Endothelial cell (in vitro differentiated cells): ENCODE data around the gene STIP1. TPM values are rescaled to one million over a fixed set of nuclear protein-coding genes. Genes with fewer than 3 reads are reported as not detected.

Source experiments
- DNase-seq: peaks from one replicate; pipeline ENCODE4 v3.0.0; 2021; ENCODE audit warnings: low spot score
- H3K27ac Mint-ChIP-seq: one replicate; pipeline ENCODE4 v1.8.0; 2021; ENCODE audit warnings: mixed read lengths, inconsistent platforms; ENCODE audit not compliant: unreplicated experiment
- H3K27me3 Mint-ChIP-seq: one replicate; pipeline ENCODE4 v1.8.0; 2021; ENCODE audit warnings: mild to moderate bottlenecking, moderate library complexity, mixed read lengths, inconsistent platforms; ENCODE audit not compliant: unreplicated experiment
- H3K36me3 Mint-ChIP-seq: one replicate; pipeline ENCODE4 v1.8.0; 2021; ENCODE audit warnings: mild to moderate bottlenecking, low read depth, mixed read lengths, inconsistent platforms; ENCODE audit not compliant: unreplicated experiment
- H3K4me1 Mint-ChIP-seq: one replicate; pipeline ENCODE4 v1.8.0; 2021; ENCODE audit warnings: mild to moderate bottlenecking, mixed read lengths, inconsistent platforms; ENCODE audit not compliant: unreplicated experiment
- H3K4me3 Mint-ChIP-seq: one replicate; pipeline ENCODE4 v1.8.0; 2021; ENCODE audit warnings: mild to moderate bottlenecking, mixed read lengths, inconsistent platforms; ENCODE audit not compliant: unreplicated experiment
- H3K9me3 Mint-ChIP-seq: one replicate; pipeline ENCODE4 v1.8.0; 2021; ENCODE audit warnings: mixed read lengths, inconsistent platforms; ENCODE audit not compliant: unreplicated experiment
- CTCF ChIP-seq: fragments of 200-600 bp; sonication (generic); IDR thresholded peaks from one replicate; pipeline ENCODE4 v1.5.0; 2021; ENCODE audit warnings: antibody characterized with exemption; ENCODE audit not compliant: unreplicated experiment
- total RNA-seq: library from RNA; stranded (reverse); fragmentation: NEBNext Ultra II Directional; extraction: Animal tissue kit (Norgen Biotek cat#: 25700); gene quantifications from one replicate; pipeline ENCODE4 v1.2.1, GENCODE V29; 2021; ENCODE audit not compliant: unreplicated experiment

The STIP1 gene
- total RNA-seq, 1 donor from 2014 or later = 124 TPM

- DNase-seq = no peak
- TF ChIP-seq CTCF = no peak
Observed at GRCh38 chr11:64201543-64201942, 15.6 kb downstream of the STIP1 start.

GRCh38 chr11:64202992-64203391 lies 17.0 kb downstream of the STIP1 start:
- no peak overlapping the region for H3K27ac Mint-ChIP-seq
- DNase-seq = no peak
- no peaks in the 10 kb centered on the region for H3K9me3 Mint-ChIP-seq
- H3K27me3 Mint-ChIP-seq = peaks cover 8% of the 10 kb centered on the region
- TF ChIP-seq CTCF = no peak
- H3K36me3 Mint-ChIP-seq = peaks cover 35% of the 10 kb centered on the region
- H3K4me1 Mint-ChIP-seq = peaks cover 33% of the 10 kb centered on the region
- H3K4me3 Mint-ChIP-seq = peak overlapping the region; percentile 78

More at GRCh38 chr11:64201543-64201942, 15.6 kb downstream of the STIP1 start:
- H3K4me3 Mint-ChIP-seq = peak overlapping the region; percentile 63
- peaks cover 44% of the 10 kb centered on the region for H3K36me3 Mint-ChIP-seq
- H3K4me1 Mint-ChIP-seq = peaks cover 23% of the 10 kb centered on the region
- no peaks in the 10 kb centered on the region for H3K9me3 Mint-ChIP-seq
- no peak overlapping the region for H3K27ac Mint-ChIP-seq
- H3K27me3 Mint-ChIP-seq = peaks cover 9% of the 10 kb centered on the region

- Mint-ChIP-seq H3K4me3 (peak overlapping the region; percentile 78), H3K36me3 (peaks cover 35% of the 10 kb centered on the region), H3K27me3 (peaks cover 7% of the 10 kb centered on the region), H3K27ac (peak overlapping the region; percentile 55), H3K4me1 (peaks cover 33% of the 10 kb centered on the region), H3K9me3 (no peaks in the 10 kb centered on the region)
- no peak for DNase-seq
- no peak for TF ChIP-seq CTCF
Observed at GRCh38 chr11:64203421-64204079, 17.6 kb downstream of the STIP1 start.

GRCh38 chr11:64204080-64204440 lies 18.1 kb downstream of the STIP1 start:
- Mint-ChIP-seq H3K27me3 (peaks cover 7% of the 10 kb centered on the region), H3K27ac (peak overlapping the region; percentile 55), H3K4me1 (peaks cover 33% of the 10 kb centered on the region), H3K9me3 (no peaks in the 10 kb centered on the region), H3K4me3 (no peak overlapping the region), H3K36me3 (peaks cover 35% of the 10 kb centered on the region)
- no peak for TF ChIP-seq CTCF
- DNase-seq = no peak

- Mint-ChIP-seq H3K4me1 (peaks cover 33% of the 10 kb centered on the region), H3K9me3 (no peaks in the 10 kb centered on the region), H3K36me3 (peaks cover 35% of the 10 kb centered on the region), H3K4me3 (no peak overlapping the region), H3K27me3 (peaks cover 7% of the 10 kb centered on the region), H3K27ac (peak overlapping the region; percentile 54)
- TF ChIP-seq CTCF = peak; percentile 31
- peak; percentile 64 for DNase-seq
Observed at GRCh38 chr11:64204464-64204989, 18.6 kb downstream of the STIP1 start.
